HCT116 (cell line): ENCODE measurements around the gene TRIM45. TPM values are rescaled to one million over a fixed set of nuclear protein-coding genes. Genes with fewer than 3 reads are reported as not detected.
A peak's percentile ranks its signal among the peaks of the same experiment; 100 is the strongest.

Experiments used
- ATAC-seq: fragments of 200-7000 bp; cut with Tn5 transposase; 2 replicates; pipeline ENCODE4 v1.9.1; 2020; ENCODE audit warnings: mild to moderate bottlenecking, moderate library complexity
- BruUV-seq: library from RNA; stranded (reverse); fragments of 400-500 nt; replicated peaks from 2 replicates; lab custom pipeline; 2021; lab: Mats Ljungman, UMichigan
- CTCF ChIA-PET: fragments of 300-600 bp; sonication (Branson Sonifier 250); formaldehyde crosslinking; loops from one replicate; lab custom pipeline; 2021; ENCODE audit warnings: antibody characterized with exemption; lab: Charles Lee
- POLR2A ChIA-PET: fragments of 300-600, 350-600 bp; sonication (Branson Sonifier 250); formaldehyde crosslinking; loops from one replicate; lab custom pipeline; 2021; ENCODE audit warnings: antibody characterized with exemption; lab: Charles Lee
- RAD21 ChIA-PET, 2 experiments: fragments of 300-600 bp; sonication (Branson Sonifier 250); formaldehyde crosslinking; loops; one replicate each; lab custom pipeline; 2023; ENCODE audit warnings: low total read pairs in 2 of 2; ENCODE audit not compliant: uncharacterized antibody in 2 of 2, unreplicated experiment in 2 of 2, low non-redundant PET in 1 of 2; lab: Charles Lee
- DNase-seq: peaks from one replicate; pipeline ENCODE4 v3.0.0-alpha.2; 2010; ENCODE audit warnings: low read depth, low spot score
- H2AFZ ChIP-seq: fragments of 200-600 bp; shearing (Covaris generic), sonication (generic); 2 replicates; pipeline ENCODE4 v1.6.1; 2017; ENCODE audit warnings: low read depth, mixed run types, mixed read lengths, antibody characterized with exemption, low read length; ENCODE audit not compliant: poor library complexity, severe bottlenecking
- H3K27ac ChIP-seq: 2 replicates; pipeline ENCODE4 v1.5.1; 2012; ENCODE audit warnings: low read depth, low read length
- H3K27me3 ChIP-seq: fragments of 200-600 bp; sonication (generic); 2 replicates; pipeline ENCODE4 v1.6.1; 2016; ENCODE audit warnings: mixed run types, low read length, mixed read lengths; ENCODE audit not compliant: insufficient read depth
- H3K36me3 ChIP-seq, 2 experiments: fragments of 200-500 bp in 1 of 2; fragments of 200-600 bp in 1 of 2; sonication (Bioruptor generic) in 1 of 2; sonication (generic) in 1 of 2; 2 replicates each; pipeline versions ENCODE4 v1.5.1 to v1.6.1; 2014 to 2016; ENCODE audit warnings: low read length in 2 of 2, inconsistent platforms in 1 of 2, mixed read lengths in 1 of 2, mixed run types in 1 of 2; ENCODE audit not compliant: insufficient read depth in 2 of 2, control insufficient read depth in 1 of 2
- H3K4me1 ChIP-seq, 2 experiments: fragments of 200-600 bp in 1 of 2; sonication (generic) in 1 of 2; 2 replicates each; pipeline versions ENCODE4 v1.5.1 to v1.6.1; 2012 to 2017; ENCODE audit warnings: low read length in 2 of 2, inconsistent platforms in 1 of 2, mild to moderate bottlenecking in 1 of 2, mixed read lengths in 1 of 2, mixed run types in 1 of 2, moderate library complexity in 1 of 2; ENCODE audit not compliant: insufficient read depth in 2 of 2, control insufficient read depth in 1 of 2
- H3K4me2 ChIP-seq: fragments of 200-600 bp; sonication (generic); 2 replicates; pipeline ENCODE4 v1.6.1; 2017; ENCODE audit warnings: mixed run types, low read length, mixed read lengths
- H3K4me3 ChIP-seq, 2 experiments: fragments of 200-600 bp in 1 of 2; sonication (generic) in 1 of 2; replicated peaks in 1 of 2; 2 replicates each; pipeline ENCODE4 v1.5.1; 2011 to 2016; ENCODE audit warnings: low read length in 2 of 2, control low read depth in 1 of 2, low read depth in 1 of 2, mild to moderate bottlenecking in 1 of 2, mixed read lengths in 1 of 2, mixed run types in 1 of 2
- H3K79me2 ChIP-seq: fragments of 200-600 bp; sonication (generic); 2 replicates; pipeline ENCODE4 v1.6.1; 2017; ENCODE audit warnings: mild to moderate bottlenecking, mixed run types, low read length, moderate library complexity, mixed read lengths; ENCODE audit not compliant: insufficient read depth
- H3K9ac ChIP-seq: fragments of 200-600 bp; sonication (generic); 2 replicates; pipeline ENCODE4 v1.6.1; 2016; ENCODE audit warnings: low read length, mixed read lengths
- H3K9me2 ChIP-seq: fragments of 200-600 bp; sonication (generic), shearing (Covaris generic); 2 replicates; pipeline ENCODE4 v1.6.1; 2017; ENCODE audit warnings: mixed run types, mild to moderate bottlenecking, moderate library complexity; ENCODE audit not compliant: insufficient read depth
- H3K9me3 ChIP-seq, 2 experiments: fragments of 200-500 bp in 1 of 2; fragments of 200-600 bp in 1 of 2; sonication (Bioruptor generic) in 1 of 2; sonication (generic) in 1 of 2; 2 replicates each; pipeline ENCODE4 v1.6.1; 2014 to 2017; ENCODE audit warnings: low read length in 2 of 2, mixed read lengths in 2 of 2, inconsistent platforms in 1 of 2, low read depth in 1 of 2, mild to moderate bottlenecking in 1 of 2, mixed run types in 1 of 2, moderate library complexity in 1 of 2; ENCODE audit not compliant: control insufficient read depth in 1 of 2, insufficient read depth in 1 of 2
- H4K20me1 ChIP-seq: fragments of 200-600 bp; sonication (generic), shearing (Covaris generic); 2 replicates; pipeline ENCODE4 v1.6.1; 2017; ENCODE audit warnings: mixed run types, mild to moderate bottlenecking, moderate library complexity; ENCODE audit not compliant: insufficient read depth
- CBX3 ChIP-seq: IDR thresholded peaks from 2 replicates; pipeline ENCODE4 v1.6.1; 2012; ENCODE audit warnings: low read depth
- CEBPB ChIP-seq: IDR thresholded peaks from 2 replicates; pipeline ENCODE4 v1.6.1; 2012; ENCODE audit warnings: low read depth
- FOSL1 ChIP-seq: IDR thresholded peaks from 2 replicates; pipeline ENCODE4 v1.6.1; 2012; ENCODE audit warnings: low read depth
- JUND ChIP-seq: IDR thresholded peaks from 2 replicates; pipeline ENCODE4 v1.6.1; 2012
- REST ChIP-seq: IDR thresholded peaks from 2 replicates; pipeline ENCODE4 v1.6.1; 2012; ENCODE audit warnings: low read depth
- SP1 ChIP-seq: IDR thresholded peaks from 2 replicates; pipeline ENCODE4 v1.6.1; 2012; ENCODE audit warnings: low read depth
- YY1 ChIP-seq: IDR thresholded peaks from 2 replicates; pipeline ENCODE4 v1.6.1; 2011; ENCODE audit warnings: low read length, low read depth, moderate library complexity, mild to moderate bottlenecking; ENCODE audit not compliant: insufficient replicate concordance; ENCODE audit errors: extremely low read depth
- intact Hi-C: fragments of 100-400 bp; cut with micrococcal nuclease; formaldehyde crosslinking; loops from 2 replicates; pipeline ENCODE4 v1.10.0; 2022
- total RNA-seq: library from RNA; stranded (reverse); gene quantifications from one replicate; pipeline ENCODE4 v1.2.1, GENCODE V29; 2021; ENCODE audit not compliant: unreplicated experiment

The TRIM45 gene
- total RNA-seq, 1 experiment from 2014 or later: 3.5 TPM

- DNase-seq (no peak), ATAC-seq (no peak; the same call in 1 of the 2 replicates)
- peaks cover 0 to 18% of the 10 kb centered on the region in 2 experiments; a peak in 1 of 4 replicates for H3K4me1 ChIP-seq
- no peak overlapping the region; the same call in 1 of the 2 replicates for H3K27ac ChIP-seq
- intact Hi-C loops: no loop called here
- no peaks in the 10 kb centered on the region for H4K20me1 ChIP-seq
- no peak for TF ChIP-seq CBX3
- TF ChIP-seq YY1: no peak
- 0 out of 2 replicates have a peak, but pooled peaks have one; percentile 19 for TF ChIP-seq CEBPB
- TF ChIP-seq REST: no peak
- peak; percentile 62 for TF ChIP-seq JUND
- TF ChIP-seq FOSL1: peak; percentile 64
- TF ChIP-seq SP1: peak; percentile 30; the same call in 1 of the 2 replicates
- H3K9me3 ChIP-seq: no peaks in the 10 kb centered on the region
- no peaks in the 10 kb centered on the region for H3K9me2 ChIP-seq
- peak overlapping the region; percentile 33 for H3K4me2 ChIP-seq
- POLR2A ChIA-PET: interaction anchor here (1.2 kb wide), 1 partner anchor 18 kb away, joined by 5 read pairs; no protein-coding TSS in a partner anchor
- no peaks in the 10 kb centered on the region for H3K27me3 ChIP-seq
- RAD21 ChIA-PET: no interaction called here
- no peak overlapping the region for H2AFZ ChIP-seq
- H3K79me2 ChIP-seq: no peaks in the 10 kb centered on the region
- no TSS peak for BruUV-seq
- peaks cover 0 to 2% of the 10 kb centered on the region in 2 experiments; a peak in 1 of 4 replicates for H3K36me3 ChIP-seq
- no peak overlapping the region for H3K4me3 ChIP-seq
- no peak overlapping the region for H3K9ac ChIP-seq
- CTCF ChIA-PET: interaction anchor here (1.2 to 1.3 kb wide), 2 partner anchors 12 to 15 kb away, joined by 3 read pairs; no protein-coding TSS in a partner anchor
Observed at GRCh38 chr1:117110774-117111173, 10.8 kb downstream of the TRIM45 start.
